ENCODE measurements around the gene MTA3. TPM values are rescaled to one million over a fixed set of nuclear protein-coding genes. Genes with fewer than 3 reads are reported as not detected.

Gene MTA3
- total and polyA plus RNA-seq, 10 donors, result 11.6 to 42.9 (median 28.5) TPM

- Histone ChIP-seq H3K27ac (no peak overlapping the region), H3K4me3 (no peak overlapping the region), H3K4me1 (peaks cover 0 to under 1% (median 0%) of the 10 kb centered on the region in 6 donors), H3K36me3 (peaks cover 0 to 20% (median 1%) of the 10 kb centered on the region in 6 donors), H3K9me3 (no peaks in the 10 kb centered on the region), H3K27me3 (replicated peaks in 1 of 7) (no peaks in the 10 kb centered on the region)
- WGBS, 5 donors, result 91 to 96% (median 95%) methylated on average over 4 of the region's 4 CpGs
- DNase-seq, result no peak
- TF ChIP-seq POLR2A (IDR thresholded peaks at IDR 0.05), result no peak
- TF ChIP-seq POLR2AphosphoS5 (IDR thresholded peaks at IDR 0.05), result no peak
- TF ChIP-seq CTCF (IDR thresholded peaks at IDR 0.05 in 8 of 11, conservative IDR thresholded peaks at IDR 0.05 in 3 of 11), result no peak
- intact Hi-C loops (cut with DNase I; ENCODE audit: low total_unique reads), result no loop called here
Observed at GRCh38 chr2:42698940-42699339, 130.5 kb downstream of the MTA3 start.

- Histone ChIP-seq H3K4me1 (no peaks in the 10 kb centered on the region), H3K4me3 (no peak overlapping the region), H3K36me3 (peaks cover 0 to 65% (median 10%) of the 10 kb centered on the region in 6 donors), H3K9me3 (no peaks in the 10 kb centered on the region), H3K27ac (no peak overlapping the region), H3K27me3 (replicated peaks in 1 of 7) (no peaks in the 10 kb centered on the region)
- TF ChIP-seq POLR2AphosphoS5 (IDR thresholded peaks at IDR 0.05) (no peak), CTCF (IDR thresholded peaks at IDR 0.05 in 8 of 11, conservative IDR thresholded peaks at IDR 0.05 in 3 of 11) (no peak), POLR2A (IDR thresholded peaks at IDR 0.05) (no peak)
- 84 to 88% (median 87%) methylated on average over 3 of the region's 3 CpGs for WGBS, 5 donors
- intact Hi-C loops (cut with DNase I; ENCODE audit: low total_unique reads), result no loop called here
- no peak for DNase-seq
Observed at GRCh38 chr2:42706836-42707235, 138.4 kb downstream of the MTA3 start.

- no peaks in the 10 kb centered on the region for H3K4me1 ChIP-seq
- H3K27me3 ChIP-seq (replicated peaks in 1 of 7), result no peaks in the 10 kb centered on the region
- peaks cover 0 to 60% (median 10%) of the 10 kb centered on the region in 6 donors for H3K36me3 ChIP-seq
- intact Hi-C loops (cut with DNase I; ENCODE audit: low total_unique reads), result no loop called here
- no peak overlapping the region for H3K27ac ChIP-seq
- no peak for TF ChIP-seq CTCF (IDR thresholded peaks at IDR 0.05 in 8 of 11, conservative IDR thresholded peaks at IDR 0.05 in 3 of 11)
- TF ChIP-seq POLR2AphosphoS5 (IDR thresholded peaks at IDR 0.05), result no peak
- no peak for TF ChIP-seq POLR2A (IDR thresholded peaks at IDR 0.05)
- H3K4me3 ChIP-seq, result no peak overlapping the region
- no peak for DNase-seq
- H3K9me3 ChIP-seq, result no peaks in the 10 kb centered on the region
- 65 to 96% (median 75%) methylated on average over 6 of the region's 6 CpGs for WGBS, 5 donors
Observed at GRCh38 chr2:42708179-42708578, 139.7 kb downstream of the MTA3 start.

- DNase-seq, result no peak
- WGBS, 5 donors, result 94 to 97% (median 97%) methylated on average over 1 of the region's 1 CpG
- no peaks in the 10 kb centered on the region for H3K27me3 ChIP-seq (replicated peaks in 1 of 7)
- no peaks in the 10 kb centered on the region for H3K9me3 ChIP-seq
- H3K27ac ChIP-seq, result no peak overlapping the region
- intact Hi-C loops (cut with DNase I; ENCODE audit: low total_unique reads), result no loop called here
- TF ChIP-seq CTCF (IDR thresholded peaks at IDR 0.05 in 8 of 11, conservative IDR thresholded peaks at IDR 0.05 in 3 of 11), result no peak
- TF ChIP-seq POLR2AphosphoS5 (IDR thresholded peaks at IDR 0.05), result no peak
- no peak for TF ChIP-seq POLR2A (IDR thresholded peaks at IDR 0.05)
- H3K4me1 ChIP-seq, result no peaks in the 10 kb centered on the region
- H3K36me3 ChIP-seq, result peaks cover 0 to 33% (median 4%) of the 10 kb centered on the region in 6 donors
- H3K4me3 ChIP-seq, result no peak overlapping the region
Observed at GRCh38 chr2:42711896-42712295, 143.5 kb downstream of the MTA3 start.
